CD4-positive, alpha-beta T cell treated with Interleukin-21 for 1 hour (primary cell): ENCODE measurements around the gene PCDHGB5.
"Not testable (repeated sequence)": the region's sequence is repeated elsewhere in the genome, so short reads cannot be mapped to it uniquely, and the experiment has no call there.

Source experiments
- DNase-seq: peaks from one replicate; pipeline ENCODE4 v3.0.0-alpha.2; 2020

PCDHGB5 gene

GRCh38 chr5:141397756-141398551 lies at the start of gene PCDHGB5:
PCDHGB5 (plus strand) TSS chr5:141397947; CDS start chr5:141398128, 181 bp downstream.
- peak; percentile 49 for DNase-seq

GRCh38 chr5:141349917-141350619 lies 47.7 kb upstream of the PCDHGB5 start, which contains the start of gene PCDHGB1:
PCDHGB1 (plus strand) TSS chr5:141350099; CDS start chr5:141350261, 162 bp downstream.
- DNase-seq = peak; percentile 44

GRCh38 chr5:141351591-141351990 lies 46.2 kb upstream of the PCDHGB5 start:
- DNase-seq = no peak

GRCh38 chr5:141354900-141355469 lies 42.8 kb upstream of the PCDHGB5 start, which contains the start of gene PCDHGA4:
PCDHGA4 (plus strand) TSS chr5:141355021; CDS start chr5:141355108, 87 bp downstream.
- DNase-seq = peak; percentile 24

GRCh38 chr5:141355641-141356040 lies 42.1 kb upstream of the PCDHGB5 start:
- no peak for DNase-seq

GRCh38 chr5:141356133-141356532 lies 41.6 kb upstream of the PCDHGB5 start:
- DNase-seq = no peak

- no peak for DNase-seq
These were observed 40.8 kb upstream of the PCDHGB5 start for GRCh38 chr5:141356950-141357349.

- peak; percentile 50 for DNase-seq
These were observed 37.8 kb upstream of the PCDHGB5 start, which contains the start of gene PCDHGB2 for GRCh38 chr5:141359790-141360426. PCDHGB2 (plus strand) TSS chr5:141359994; CDS start chr5:141360136, 142 bp downstream.

- DNase-seq = no peak
These were observed 37.1 kb upstream of the PCDHGB5 start for GRCh38 chr5:141360685-141361084.

GRCh38 chr5:141362719-141363118 lies 35.0 kb upstream of the PCDHGB5 start:
- no peak for DNase-seq

- DNase-seq = no peak
These were observed 33.6 kb upstream of the PCDHGB5 start, which contains the start of gene PCDHGA5 for GRCh38 chr5:141363952-141364660. PCDHGA5 (plus strand) TSS chr5:141364162; CDS start chr5:141364331, 169 bp downstream.

GRCh38 chr5:141366016-141366896 lies 31.5 kb upstream of the PCDHGB5 start:
- no peak for DNase-seq

- DNase-seq = peak; percentile 49
These were observed 27.5 kb upstream of the PCDHGB5 start, which contains the start of gene PCDHGB3 for GRCh38 chr5:141369994-141370848. PCDHGB3 (plus strand) TSS chr5:141370242; CDS start chr5:141370395, 153 bp downstream.

- DNase-seq = no peak
These were observed 25.9 kb upstream of the PCDHGB5 start for GRCh38 chr5:141371572-141372475.

GRCh38 chr5:141373673-141374317 lies 24.0 kb upstream of the PCDHGB5 start, which contains the start of gene PCDHGA6:
PCDHGA6 (plus strand) TSS chr5:141373891; CDS start chr5:141374084, 193 bp downstream.
- no peak for DNase-seq

GRCh38 chr5:141374627-141375026 lies 23.1 kb upstream of the PCDHGB5 start:
- DNase-seq = no peak

- not testable (repeated sequence) for DNase-seq
These were observed 22.1 kb upstream of the PCDHGB5 start for GRCh38 chr5:141375444-141376155.
